Measurements from ENCODE around the gene PSD4. TPM values are rescaled to one million over a fixed set of nuclear protein-coding genes. Genes with fewer than 3 reads are reported as not detected.
A peak's percentile ranks its signal among the peaks of the same experiment; 100 is the strongest.

The PSD4 gene
- polyA plus RNA-seq, 1 of the 3 experiments (the other 2 are of a cell fraction), result 0.35 TPM

DNA sequence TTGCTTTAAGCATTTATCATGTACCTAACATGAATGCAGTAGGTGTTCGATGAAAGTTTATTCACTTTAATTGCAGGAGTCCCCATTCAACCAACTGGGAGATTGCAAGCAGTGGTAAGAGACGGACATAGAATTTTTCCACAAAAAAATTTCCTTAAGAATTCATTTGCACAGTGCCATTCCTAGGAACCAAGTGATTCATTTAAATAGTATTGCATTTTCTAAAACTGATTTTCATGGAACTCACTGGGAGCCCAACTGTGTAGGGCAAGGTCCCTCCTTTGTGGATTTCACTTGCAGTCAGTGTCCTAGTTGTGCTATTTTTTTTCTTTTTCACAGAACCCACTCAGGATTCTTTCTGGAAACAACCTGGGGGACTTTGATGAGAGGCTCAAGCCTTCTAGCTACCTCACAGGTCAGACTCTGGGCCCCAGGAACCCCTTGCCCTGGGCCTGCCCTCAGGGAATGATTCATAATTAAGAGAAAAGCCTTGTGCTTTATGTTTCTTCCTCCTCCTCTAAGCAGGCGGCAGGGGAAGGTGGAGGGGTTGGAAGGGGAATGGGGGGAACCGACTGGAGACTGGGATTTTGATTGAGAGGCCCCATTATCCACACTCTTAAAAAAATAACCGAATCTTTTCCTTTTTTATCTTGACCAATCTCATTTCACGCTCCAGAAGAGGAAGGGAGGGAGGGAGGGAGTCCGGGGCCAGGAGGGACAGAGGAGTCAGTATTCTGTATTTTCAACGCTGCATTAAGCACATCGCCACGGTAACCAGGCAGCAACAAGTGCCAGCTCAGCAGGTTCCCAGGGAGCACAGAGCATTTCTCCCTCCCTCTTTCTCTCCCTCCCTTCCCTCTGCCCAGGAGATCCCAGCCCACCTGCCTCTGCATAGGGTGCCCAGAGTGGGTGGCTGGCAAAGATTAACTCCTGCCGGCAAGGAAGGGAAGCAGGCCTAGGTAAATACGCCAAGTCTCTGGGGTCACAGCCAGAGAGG lies 51.8 kb downstream of the PSD4 start:
- Histone ChIP-seq H3K4me1 (ENCODE audit: control insufficient read depth in 1 of 2, insufficient read depth in 2 of 2, low read depth in 1 of 2, low read length in 1 of 2) (peaks cover 0 to 4% of the 10 kb centered on the region in 2 experiments; a peak in 2 of 4 replicates), H3K4me2 (peak overlapping the region; percentile 8; the same call in 1 of the 2 replicates), H3K9ac (no peak overlapping the region; the same call in 1 of the 2 replicates), H3K79me2 (ENCODE audit: insufficient read depth) (no peaks in the 10 kb centered on the region), H4K20me1 (ENCODE audit: insufficient read depth) (no peaks in the 10 kb centered on the region), H3K4me3 (ENCODE audit: low read depth in 2 of 2, low read length in 1 of 2) (no peak overlapping the region), H3F3A (replicated peaks; ENCODE audit: insufficient read depth) (no peaks in the 10 kb centered on the region), H3K27me3 (ENCODE audit: insufficient read depth) (no peaks in the 10 kb centered on the region), H3K36me3 (replicated peaks in 1 of 2; ENCODE audit: control insufficient read depth in 1 of 2, insufficient read depth in 2 of 2, low read length in 1 of 2) (no peaks in the 10 kb centered on the region), H3K27ac (ENCODE audit: low read depth in 2 of 2, low read length in 1 of 2) (peak overlapping the region in 1 of 2 experiments; percentile 45; a peak in 1 of 4 replicates), H3K9me2 (no peaks in the 10 kb centered on the region), H3K9me3 (no peaks in the 10 kb centered on the region), H2AFZ (ENCODE audit: low read depth) (no peak overlapping the region)
- ChIA-PET CTCF (interaction anchor here (1.2 to 1.3 kb wide), 2 partner anchors 23 to 27 kb away, joined by 3 to 6 read pairs; no protein-coding TSS in a partner anchor), POLR2A (no interaction called here)
- 50% methylated on average over 12 of the region's 12 CpGs for WGBS (ENCODE audit: low lambda C conversion rate)
- DNase-seq, result peak; percentile 57
- no peak for TF ChIP-seq EP300 (IDR thresholded peaks at IDR 0.05; ENCODE audit: borderline replicate concordance in 1 of 2, low read depth in 1 of 2, low read length in 1 of 2)
- no peak for TF ChIP-seq MEF2A (IDR thresholded peaks at IDR 0.05; ENCODE audit: borderline replicate concordance, low read depth)
- TF ChIP-seq SIN3A (IDR thresholded peaks at IDR 0.05; ENCODE audit: borderline replicate concordance, low read depth, low read length), result no peak
- no peak for TF ChIP-seq RFX5 (IDR thresholded peaks at IDR 0.05; ENCODE audit: low read length)
- no peak for TF ChIP-seq FOXM1 (IDR thresholded peaks at IDR 0.05; ENCODE audit: low read depth)
- no peak for TF ChIP-seq PBX3 (IDR thresholded peaks at IDR 0.05)
- TF ChIP-seq NRF1 (IDR thresholded peaks at IDR 0.05; ENCODE audit: low read depth, low read length), result no peak
- TF ChIP-seq TCF12 (IDR thresholded peaks at IDR 0.05), result no peak
- no peak for TF ChIP-seq ZBTB33 (IDR thresholded peaks at IDR 0.05; ENCODE audit: borderline replicate concordance, low read depth)
- no peak for TF ChIP-seq ELF1 (IDR thresholded peaks at IDR 0.05)
- TF ChIP-seq, protein P1, sequence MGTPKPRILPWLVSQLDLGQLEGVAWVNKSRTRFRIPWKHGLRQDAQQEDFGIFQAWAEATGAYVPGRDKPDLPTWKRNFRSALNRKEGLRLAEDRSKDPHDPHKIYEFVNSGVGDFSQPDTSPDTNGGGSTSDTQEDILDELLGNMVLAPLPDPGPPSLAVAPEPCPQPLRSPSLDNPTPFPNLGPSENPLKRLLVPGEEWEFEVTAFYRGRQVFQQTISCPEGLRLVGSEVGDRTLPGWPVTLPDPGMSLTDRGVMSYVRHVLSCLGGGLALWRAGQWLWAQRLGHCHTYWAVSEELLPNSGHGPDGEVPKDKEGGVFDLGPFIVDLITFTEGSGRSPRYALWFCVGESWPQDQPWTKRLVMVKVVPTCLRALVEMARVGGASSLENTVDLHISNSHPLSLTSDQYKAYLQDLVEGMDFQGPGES (IDR thresholded peaks at IDR 0.05; ENCODE audit: low read depth, low read length), result no peak
- no peak for TF ChIP-seq RAD21 (IDR thresholded peaks at IDR 0.05; ENCODE audit: low read length)

Measured in SK-N-SH (cell line).